BLaER1 (cell line): ENCODE data around the gene CD53.

ENCODE experiments used
- H3K27ac ChIP-seq: shearing (Covaris generic); formaldehyde crosslinking; 2 replicates; pipeline ENCODE4 v1.8.1; 2022
- H3K27me3 ChIP-seq: shearing (Covaris generic); formaldehyde crosslinking; 2 replicates; pipeline ENCODE4 v1.8.1; 2022
- H3K36me3 ChIP-seq: shearing (Covaris generic); formaldehyde crosslinking; 2 replicates; pipeline ENCODE4 v1.8.1; 2022
- H3K4me1 ChIP-seq: shearing (Covaris generic); formaldehyde crosslinking; 2 replicates; pipeline ENCODE4 v1.8.1; 2022
- H3K4me2 ChIP-seq: shearing (Covaris generic); formaldehyde crosslinking; 2 replicates; pipeline ENCODE4 v1.8.1; 2022
- H3K4me3 ChIP-seq: shearing (Covaris generic); formaldehyde crosslinking; 2 replicates; pipeline ENCODE4 v1.8.1; 2022
- H3K9ac ChIP-seq: shearing (Covaris generic); formaldehyde crosslinking; 2 replicates; pipeline ENCODE4 v1.8.1; 2022
- H3K9me3 ChIP-seq: shearing (Covaris generic); formaldehyde crosslinking; 2 replicates; pipeline ENCODE4 v1.8.1; 2022
- H4K20me1 ChIP-seq: shearing (Covaris generic); formaldehyde crosslinking; 2 replicates; pipeline ENCODE4 v1.8.1; 2022
- Cebpa-rat ChIP-seq: shearing (Covaris generic); IDR thresholded peaks from 2 replicates; pipeline ENCODE4 v1.8.1; 2022

CD53 gene

GRCh38 chr1:110902820-110903463 is 30.0 kb downstream of the CD53 start:
- H3K4me1 ChIP-seq: no peaks in the 10 kb centered on the region
- H3K4me2 ChIP-seq: no peak overlapping the region
- peaks cover 31% of the 10 kb centered on the region for H4K20me1 ChIP-seq
- no peaks in the 10 kb centered on the region for H3K27me3 ChIP-seq
- H3K9ac ChIP-seq: no peak overlapping the region
- peaks cover 63% of the 10 kb centered on the region for H3K36me3 ChIP-seq
- no peak overlapping the region for H3K27ac ChIP-seq
- TF ChIP-seq Cebpa-rat: no peak
- no peaks in the 10 kb centered on the region for H3K9me3 ChIP-seq
- H3K4me3 ChIP-seq: no peak overlapping the region

- H3K36me3 ChIP-seq: peaks cover 53% of the 10 kb centered on the region
- H3K4me3 ChIP-seq: no peak overlapping the region
- TF ChIP-seq Cebpa-rat: no peak
- H3K4me1 ChIP-seq: no peaks in the 10 kb centered on the region
- no peak overlapping the region for H3K4me2 ChIP-seq
- H3K9ac ChIP-seq: no peak overlapping the region
- no peaks in the 10 kb centered on the region for H3K27me3 ChIP-seq
- H3K9me3 ChIP-seq: no peaks in the 10 kb centered on the region
- no peak overlapping the region for H3K27ac ChIP-seq
- H4K20me1 ChIP-seq: peaks cover 23% of the 10 kb centered on the region; the same call in 1 of the 2 replicates
These were observed 31.0 kb downstream of the CD53 start for GRCh38 chr1:110903853-110904500.

GRCh38 chr1:110912784-110913183 is 39.8 kb downstream of the CD53 start:
- Histone ChIP-seq H3K36me3 (no peaks in the 10 kb centered on the region), H3K9ac (no peak overlapping the region), H3K27ac (no peak overlapping the region), H4K20me1 (no peaks in the 10 kb centered on the region), H3K4me1 (no peaks in the 10 kb centered on the region), H3K27me3 (no peaks in the 10 kb centered on the region), H3K9me3 (peaks cover 11% of the 10 kb centered on the region), H3K4me2 (no peak overlapping the region), H3K4me3 (no peak overlapping the region)
- no peak for TF ChIP-seq Cebpa-rat

- Histone ChIP-seq H3K27ac (no peak overlapping the region), H4K20me1 (no peaks in the 10 kb centered on the region), H3K4me2 (no peak overlapping the region), H3K4me1 (no peaks in the 10 kb centered on the region), H3K4me3 (no peak overlapping the region), H3K36me3 (no peaks in the 10 kb centered on the region), H3K9ac (no peak overlapping the region), H3K9me3 (peaks cover 11% of the 10 kb centered on the region), H3K27me3 (no peaks in the 10 kb centered on the region)
- TF ChIP-seq Cebpa-rat: no peak
These were observed 41.7 kb downstream of the CD53 start for GRCh38 chr1:110914676-110915075.

- no peaks in the 10 kb centered on the region for H3K27me3 ChIP-seq
- no peak overlapping the region for H3K4me3 ChIP-seq
- no peak overlapping the region for H3K4me2 ChIP-seq
- no peak for TF ChIP-seq Cebpa-rat
- H3K4me1 ChIP-seq: no peaks in the 10 kb centered on the region
- H3K27ac ChIP-seq: no peak overlapping the region
- peaks cover 11% of the 10 kb centered on the region for H3K9me3 ChIP-seq
- no peak overlapping the region for H3K9ac ChIP-seq
- H4K20me1 ChIP-seq: no peaks in the 10 kb centered on the region
- no peaks in the 10 kb centered on the region for H3K36me3 ChIP-seq
These were observed 42.9 kb downstream of the CD53 start for GRCh38 chr1:110915804-110916203.

- H3K36me3 ChIP-seq: no peaks in the 10 kb centered on the region
- peaks cover 11% of the 10 kb centered on the region for H3K9me3 ChIP-seq
- H4K20me1 ChIP-seq: no peaks in the 10 kb centered on the region
- no peak overlapping the region for H3K4me3 ChIP-seq
- H3K4me2 ChIP-seq: no peak overlapping the region
- no peaks in the 10 kb centered on the region for H3K27me3 ChIP-seq
- no peak overlapping the region for H3K27ac ChIP-seq
- H3K4me1 ChIP-seq: no peaks in the 10 kb centered on the region
- no peak for TF ChIP-seq Cebpa-rat
- H3K9ac ChIP-seq: no peak overlapping the region
These were observed 43.3 kb downstream of the CD53 start for GRCh38 chr1:110916274-110916668.

- Histone ChIP-seq H3K4me2 (no peak overlapping the region), H4K20me1 (no peaks in the 10 kb centered on the region), H3K27me3 (no peaks in the 10 kb centered on the region), H3K27ac (no peak overlapping the region), H3K4me1 (no peaks in the 10 kb centered on the region), H3K9ac (no peak overlapping the region), H3K9me3 (peaks cover 11% of the 10 kb centered on the region), H3K36me3 (no peaks in the 10 kb centered on the region), H3K4me3 (no peak overlapping the region)
- TF ChIP-seq Cebpa-rat: no peak
These were observed 43.8 kb downstream of the CD53 start for GRCh38 chr1:110916669-110917306.

GRCh38 chr1:110918016-110918415 is 45.1 kb downstream of the CD53 start:
- no peaks in the 10 kb centered on the region for H3K4me1 ChIP-seq
- H3K4me2 ChIP-seq: no peak overlapping the region
- no peaks in the 10 kb centered on the region for H4K20me1 ChIP-seq
- no peaks in the 10 kb centered on the region for H3K36me3 ChIP-seq
- peaks cover 5% of the 10 kb centered on the region; the same call in 1 of the 2 replicates for H3K9me3 ChIP-seq
- H3K4me3 ChIP-seq: no peak overlapping the region
- H3K9ac ChIP-seq: no peak overlapping the region
- no peak for TF ChIP-seq Cebpa-rat
- no peak overlapping the region for H3K27ac ChIP-seq
- H3K27me3 ChIP-seq: no peaks in the 10 kb centered on the region

- Histone ChIP-seq H3K4me3 (no peak overlapping the region), H3K9ac (no peak overlapping the region), H3K4me1 (no peaks in the 10 kb centered on the region), H3K27me3 (no peaks in the 10 kb centered on the region), H3K27ac (no peak overlapping the region), H3K36me3 (no peaks in the 10 kb centered on the region), H3K9me3 (peaks cover 5% of the 10 kb centered on the region; the same call in 1 of the 2 replicates), H3K4me2 (no peak overlapping the region), H4K20me1 (no peaks in the 10 kb centered on the region)
- no peak for TF ChIP-seq Cebpa-rat
These were observed 49.0 kb downstream of the CD53 start for GRCh38 chr1:110921953-110922352.

GRCh38 chr1:110927484-110928075 is 54.6 kb downstream of the CD53 start:
- TF ChIP-seq Cebpa-rat: no peak
- Histone ChIP-seq H3K9me3 (peaks cover 14% of the 10 kb centered on the region), H3K9ac (no peak overlapping the region), H4K20me1 (no peaks in the 10 kb centered on the region), H3K4me3 (no peak overlapping the region), H3K27me3 (no peaks in the 10 kb centered on the region), H3K36me3 (no peaks in the 10 kb centered on the region), H3K4me2 (no peak overlapping the region), H3K27ac (no peak overlapping the region), H3K4me1 (no peaks in the 10 kb centered on the region)
